NCI-H748 treated with DMSO at 0.1 percent for 48 hours (cell line): ENCODE results near the gene TARS3.
"Not testable (repeated sequence)": the region's sequence is repeated elsewhere in the genome, so short reads cannot be mapped to it uniquely, and the experiment has no call there.

Source experiments
- DNase-seq: peaks from one replicate; lab custom pipeline; 2025; lab: John Stamatoyannopoulos, UW

Gene TARS3

GRCh38 chr15:101723874-101724674 lies at the start of gene TARS3:
TSS of gene TARS3 (minus strand) at chr15:101724473. CDS start at chr15:101724387, 86 bp downstream.
- DNase-seq = peak; percentile 48

- no peak for DNase-seq
Measured at GRCh38 chr15:101773496-101774100, 49.3 kb upstream of the TARS3 start.

- DNase-seq = no peak
Measured at GRCh38 chr15:101772921-101773320, 48.6 kb upstream of the TARS3 start.

- DNase-seq = not testable (repeated sequence)
Measured at GRCh38 chr15:101767083-101767640, 42.9 kb upstream of the TARS3 start.

- no peak for DNase-seq
Measured at GRCh38 chr15:101765772-101766456, 41.6 kb upstream of the TARS3 start.

GRCh38 chr15:101765340-101765671 lies 41.0 kb upstream of the TARS3 start:
- DNase-seq = not testable (repeated sequence)

GRCh38 chr15:101764669-101765339 lies 40.5 kb upstream of the TARS3 start:
- DNase-seq = not testable (repeated sequence)

GRCh38 chr15:101746716-101747082 lies 22.4 kb upstream of the TARS3 start:
- not testable (repeated sequence) for DNase-seq

GRCh38 chr15:101734837-101735236 lies 10.6 kb upstream of the TARS3 start:
- DNase-seq = not testable (repeated sequence)

GRCh38 chr15:101733545-101733944 lies 9.3 kb upstream of the TARS3 start:
- no peak for DNase-seq

- no peak for DNase-seq
Measured at GRCh38 chr15:101732772-101733171, 8.5 kb upstream of the TARS3 start.

- DNase-seq = no peak
Measured at GRCh38 chr15:101731746-101732145, 7.5 kb upstream of the TARS3 start.

- no peak for DNase-seq
Measured at GRCh38 chr15:101727186-101727585, 2.9 kb upstream of the TARS3 start.

- no peak for DNase-seq
Measured at GRCh38 chr15:101725073-101725472, 800 bp upstream of the TARS3 start.

- DNase-seq = no peak
Measured at GRCh38 chr15:101724675-101725005, 367 bp upstream of the TARS3 start.

GRCh38 chr15:101723171-101723873 lies 951 bp downstream of the TARS3 start:
- peak; percentile 3 for DNase-seq

- DNase-seq = no peak
Measured at GRCh38 chr15:101718896-101719295, 5.4 kb downstream of the TARS3 start.

GRCh38 chr15:101712078-101712477 lies 12.2 kb downstream of the TARS3 start:
- no peak for DNase-seq

- no peak for DNase-seq
Measured at GRCh38 chr15:101710806-101711205, 13.5 kb downstream of the TARS3 start.

- no peak for DNase-seq
Measured at GRCh38 chr15:101709466-101709865, 14.8 kb downstream of the TARS3 start.

GRCh38 chr15:101707983-101708382 lies 16.3 kb downstream of the TARS3 start:
- DNase-seq = no peak

GRCh38 chr15:101702077-101702476 lies 22.2 kb downstream of the TARS3 start:
- no peak for DNase-seq
